ENCODE measurements around the gene GPR107.
A peak's percentile ranks its signal among the peaks of the same experiment; 100 is the strongest.

Gene GPR107

DNA sequence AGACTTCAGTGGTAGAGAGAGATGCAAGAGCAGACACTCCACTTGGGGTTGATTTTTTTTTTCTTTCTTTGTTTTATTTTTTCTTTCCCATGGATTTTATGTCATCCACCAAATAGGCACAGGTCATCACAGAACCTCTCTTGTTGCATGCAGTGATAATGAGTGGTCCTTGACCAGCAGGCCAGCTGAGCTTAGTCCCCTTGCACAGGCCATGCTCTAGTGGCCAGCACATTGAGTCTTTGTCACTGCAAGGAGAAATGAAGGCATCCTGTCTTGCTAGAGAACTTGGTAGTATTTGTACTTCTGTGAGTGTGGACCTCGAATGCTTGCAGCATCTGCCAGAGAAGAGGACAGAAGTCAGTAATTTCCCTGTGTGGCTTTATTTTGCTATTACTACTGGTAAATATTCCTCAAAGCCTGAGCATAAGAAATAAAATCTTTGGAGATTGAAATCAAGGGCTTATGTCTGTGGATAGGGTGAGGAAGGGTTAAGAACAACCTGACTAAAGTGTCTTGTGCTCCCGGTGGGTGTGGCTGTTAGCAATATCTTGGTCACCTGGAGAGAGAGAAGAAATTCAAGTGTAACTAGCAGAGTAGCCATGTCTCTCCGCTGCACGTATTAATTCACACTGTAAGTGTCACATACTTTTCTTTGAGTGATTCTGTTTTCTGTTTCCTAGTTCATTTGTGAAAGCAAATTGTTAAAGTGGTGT lies 73.2 kb downstream of the GPR107 start (continued):
- TF ChIP-seq, protein P1, sequence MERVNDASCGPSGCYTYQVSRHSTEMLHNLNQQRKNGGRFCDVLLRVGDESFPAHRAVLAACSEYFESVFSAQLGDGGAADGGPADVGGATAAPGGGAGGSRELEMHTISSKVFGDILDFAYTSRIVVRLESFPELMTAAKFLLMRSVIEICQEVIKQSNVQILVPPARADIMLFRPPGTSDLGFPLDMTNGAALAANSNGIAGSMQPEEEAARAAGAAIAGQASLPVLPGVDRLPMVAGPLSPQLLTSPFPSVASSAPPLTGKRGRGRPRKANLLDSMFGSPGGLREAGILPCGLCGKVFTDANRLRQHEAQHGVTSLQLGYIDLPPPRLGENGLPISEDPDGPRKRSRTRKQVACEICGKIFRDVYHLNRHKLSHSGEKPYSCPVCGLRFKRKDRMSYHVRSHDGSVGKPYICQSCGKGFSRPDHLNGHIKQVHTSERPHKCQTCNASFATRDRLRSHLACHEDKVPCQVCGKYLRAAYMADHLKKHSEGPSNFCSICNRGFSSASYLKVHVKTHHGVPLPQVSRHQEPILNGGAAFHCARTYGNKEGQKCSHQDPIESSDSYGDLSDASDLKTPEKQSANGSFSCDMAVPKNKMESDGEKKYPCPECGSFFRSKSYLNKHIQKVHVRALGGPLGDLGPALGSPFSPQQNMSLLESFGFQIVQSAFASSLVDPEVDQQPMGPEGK (CRISPR knock-in tag; IDR thresholded peaks at IDR 0.05; ENCODE audit: borderline replicate concordance) = no peak
- TF ChIP-seq TCF4 (CRISPR knock-in tag; IDR thresholded peaks at IDR 0.05; ENCODE audit: borderline replicate concordance) (no peak), OSR1 (CRISPR knock-in tag; IDR thresholded peaks at IDR 0.05) (no peak), ISL1 (CRISPR knock-in tag; IDR thresholded peaks at IDR 0.05) (no peak), CSDC2 (CRISPR knock-in tag; IDR thresholded peaks at IDR 0.05) (no peak), ZFP30 (CRISPR knock-in tag; IDR thresholded peaks at IDR 0.05) (no peak), SNAI2 (CRISPR knock-in tag; IDR thresholded peaks at IDR 0.05) (no peak), ZNF70 (CRISPR knock-in tag; IDR thresholded peaks at IDR 0.05) (no peak)
- TF ChIP-seq, protein P2, sequence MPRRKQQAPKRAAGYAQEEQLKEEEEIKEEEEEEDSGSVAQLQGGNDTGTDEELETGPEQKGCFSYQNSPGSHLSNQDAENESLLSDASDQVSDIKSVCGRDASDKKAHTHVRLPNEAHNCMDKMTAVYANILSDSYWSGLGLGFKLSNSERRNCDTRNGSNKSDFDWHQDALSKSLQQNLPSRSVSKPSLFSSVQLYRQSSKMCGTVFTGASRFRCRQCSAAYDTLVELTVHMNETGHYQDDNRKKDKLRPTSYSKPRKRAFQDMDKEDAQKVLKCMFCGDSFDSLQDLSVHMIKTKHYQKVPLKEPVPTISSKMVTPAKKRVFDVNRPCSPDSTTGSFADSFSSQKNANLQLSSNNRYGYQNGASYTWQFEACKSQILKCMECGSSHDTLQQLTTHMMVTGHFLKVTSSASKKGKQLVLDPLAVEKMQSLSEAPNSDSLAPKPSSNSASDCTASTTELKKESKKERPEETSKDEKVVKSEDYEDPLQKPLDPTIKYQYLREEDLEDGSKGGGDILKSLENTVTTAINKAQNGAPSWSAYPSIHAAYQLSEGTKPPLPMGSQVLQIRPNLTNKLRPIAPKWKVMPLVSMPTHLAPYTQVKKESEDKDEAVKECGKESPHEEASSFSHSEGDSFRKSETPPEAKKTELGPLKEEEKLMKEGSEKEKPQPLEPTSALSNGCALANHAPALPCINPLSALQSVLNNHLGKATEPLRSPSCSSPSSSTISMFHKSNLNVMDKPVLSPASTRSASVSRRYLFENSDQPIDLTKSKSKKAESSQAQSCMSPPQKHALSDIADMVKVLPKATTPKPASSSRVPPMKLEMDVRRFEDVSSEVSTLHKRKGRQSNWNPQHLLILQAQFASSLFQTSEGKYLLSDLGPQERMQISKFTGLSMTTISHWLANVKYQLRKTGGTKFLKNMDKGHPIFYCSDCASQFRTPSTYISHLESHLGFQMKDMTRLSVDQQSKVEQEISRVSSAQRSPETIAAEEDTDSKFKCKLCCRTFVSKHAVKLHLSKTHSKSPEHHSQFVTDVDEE (CRISPR knock-in tag; IDR thresholded peaks at IDR 0.05) = no peak

DNA sequence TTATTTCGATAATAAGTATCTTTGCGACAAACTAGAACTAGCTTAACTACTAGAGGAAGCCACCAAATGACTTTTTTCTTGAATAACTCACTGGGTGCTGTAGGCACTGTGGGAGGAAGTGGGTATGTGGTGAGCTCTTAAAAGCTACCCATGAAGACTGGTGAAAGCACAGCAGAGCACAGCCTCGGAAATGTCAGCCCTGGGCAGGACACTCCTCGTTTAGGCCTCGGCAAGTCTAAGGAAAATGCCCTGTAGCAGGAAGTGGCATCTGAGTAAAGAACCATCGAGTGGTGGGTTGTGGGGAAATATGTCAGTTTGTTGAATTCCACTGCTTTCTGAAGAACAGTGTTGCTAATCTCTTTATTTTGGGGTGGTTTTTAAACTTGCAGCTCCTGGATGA lies 74.5 kb downstream of the GPR107 start:
- 0 out of 2 replicates have a peak, but pooled peaks have one; percentile 17 for TF ChIP-seq ZC3H10 (CRISPR knock-in tag; IDR thresholded peaks at IDR 0.05)
- TF ChIP-seq, protein P1 (CRISPR knock-in tag; IDR thresholded peaks at IDR 0.05; ENCODE audit: borderline replicate concordance) = no peak
- ATAC-seq = peak; percentile 32

DNA sequence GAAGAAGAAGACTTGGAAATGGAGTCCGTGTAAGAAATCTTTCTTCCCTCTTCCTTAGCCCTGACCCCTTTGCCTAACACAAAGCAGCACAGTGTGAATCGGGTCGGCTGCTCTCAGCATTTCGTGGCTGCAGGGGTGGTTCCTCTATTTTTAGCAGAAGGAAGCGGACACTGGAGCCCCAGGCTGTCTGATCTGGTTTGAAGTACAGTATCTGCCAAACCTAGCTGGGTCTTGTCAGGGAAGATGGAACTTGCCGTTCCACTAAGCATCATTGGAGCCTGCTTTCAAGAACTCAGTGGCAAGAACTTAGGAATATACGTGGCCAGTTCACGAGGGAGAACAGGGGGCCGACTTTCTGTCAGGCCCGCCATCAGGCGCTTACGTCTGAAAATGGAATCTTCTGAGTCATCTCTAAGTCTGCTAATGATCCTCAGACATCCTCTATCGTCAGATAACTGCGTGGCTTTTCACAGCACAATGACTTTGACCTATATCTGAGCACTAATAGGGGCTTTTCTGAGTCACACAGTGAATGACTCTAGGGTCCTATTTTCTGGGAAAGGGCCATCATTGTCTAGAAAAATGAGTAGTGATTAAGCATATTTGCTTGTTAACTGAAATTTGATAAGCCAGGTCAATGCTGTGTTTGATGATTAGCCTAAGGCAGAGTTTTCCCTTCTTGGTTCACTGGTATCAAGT lies 75.2 kb downstream of the GPR107 start:
- TF ChIP-seq, protein P3, sequence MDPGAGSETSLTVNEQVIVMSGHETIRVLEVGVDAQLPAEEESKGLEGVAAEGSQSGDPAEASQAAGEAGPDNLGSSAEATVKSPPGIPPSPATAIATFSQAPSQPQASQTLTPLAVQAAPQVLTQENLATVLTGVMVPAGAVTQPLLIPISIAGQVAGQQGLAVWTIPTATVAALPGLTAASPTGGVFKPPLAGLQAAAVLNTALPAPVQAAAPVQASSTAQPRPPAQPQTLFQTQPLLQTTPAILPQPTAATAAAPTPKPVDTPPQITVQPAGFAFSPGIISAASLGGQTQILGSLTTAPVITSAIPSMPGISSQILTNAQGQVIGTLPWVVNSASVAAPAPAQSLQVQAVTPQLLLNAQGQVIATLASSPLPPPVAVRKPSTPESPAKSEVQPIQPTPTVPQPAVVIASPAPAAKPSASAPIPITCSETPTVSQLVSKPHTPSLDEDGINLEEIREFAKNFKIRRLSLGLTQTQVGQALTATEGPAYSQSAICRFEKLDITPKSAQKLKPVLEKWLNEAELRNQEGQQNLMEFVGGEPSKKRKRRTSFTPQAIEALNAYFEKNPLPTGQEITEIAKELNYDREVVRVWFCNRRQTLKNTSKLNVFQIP (CRISPR knock-in tag; IDR thresholded peaks at IDR 0.05; ENCODE audit: borderline replicate concordance, low read depth) = no peak
- TF ChIP-seq PPARA (CRISPR knock-in tag; IDR thresholded peaks at IDR 0.05; ENCODE audit: borderline replicate concordance) (no peak), OSR1 (CRISPR knock-in tag; IDR thresholded peaks at IDR 0.05) (no peak), ZFP3 (CRISPR knock-in tag; IDR thresholded peaks at IDR 0.05) (peak; percentile 85), ZC3H10 (CRISPR knock-in tag; IDR thresholded peaks at IDR 0.05) (peak; percentile 78), GLIS3 (CRISPR knock-in tag; IDR thresholded peaks at IDR 0.05) (no peak), RARB (CRISPR knock-in tag; IDR thresholded peaks at IDR 0.05) (0 out of 2 replicates have a peak, but pooled peaks have one; percentile 13), BACH2 (CRISPR knock-in tag; IDR thresholded peaks at IDR 0.05; ENCODE audit: borderline replicate concordance) (no peak), TOX (CRISPR knock-in tag; IDR thresholded peaks at IDR 0.05; ENCODE audit: borderline replicate concordance) (peak; percentile 93; the same call in 1 of the 2 replicates), ZFP30 (CRISPR knock-in tag; IDR thresholded peaks at IDR 0.05) (no peak), ZNF70 (CRISPR knock-in tag; IDR thresholded peaks at IDR 0.05) (no peak), ZNF8 (CRISPR knock-in tag; IDR thresholded peaks at IDR 0.05) (no peak), CSDC2 (CRISPR knock-in tag; IDR thresholded peaks at IDR 0.05) (no peak), ISL1 (CRISPR knock-in tag; IDR thresholded peaks at IDR 0.05) (peak; percentile 40)
- TF ChIP-seq, protein P4, sequence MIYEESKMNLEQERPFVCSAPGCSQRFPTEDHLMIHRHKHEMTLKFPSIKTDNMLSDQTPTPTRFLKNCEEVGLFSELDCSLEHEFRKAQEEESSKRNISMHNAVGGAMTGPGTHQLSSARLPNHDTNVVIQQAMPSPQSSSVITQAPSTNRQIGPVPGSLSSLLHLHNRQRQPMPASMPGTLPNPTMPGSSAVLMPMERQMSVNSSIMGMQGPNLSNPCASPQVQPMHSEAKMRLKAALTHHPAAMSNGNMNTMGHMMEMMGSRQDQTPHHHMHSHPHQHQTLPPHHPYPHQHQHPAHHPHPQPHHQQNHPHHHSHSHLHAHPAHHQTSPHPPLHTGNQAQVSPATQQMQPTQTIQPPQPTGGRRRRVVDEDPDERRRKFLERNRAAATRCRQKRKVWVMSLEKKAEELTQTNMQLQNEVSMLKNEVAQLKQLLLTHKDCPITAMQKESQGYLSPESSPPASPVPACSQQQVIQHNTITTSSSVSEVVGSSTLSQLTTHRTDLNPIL (CRISPR knock-in tag; IDR thresholded peaks at IDR 0.05; ENCODE audit: low read depth) = peak; percentile 63; the same call in 1 of the 2 replicates
- TF ChIP-seq, protein P5, sequence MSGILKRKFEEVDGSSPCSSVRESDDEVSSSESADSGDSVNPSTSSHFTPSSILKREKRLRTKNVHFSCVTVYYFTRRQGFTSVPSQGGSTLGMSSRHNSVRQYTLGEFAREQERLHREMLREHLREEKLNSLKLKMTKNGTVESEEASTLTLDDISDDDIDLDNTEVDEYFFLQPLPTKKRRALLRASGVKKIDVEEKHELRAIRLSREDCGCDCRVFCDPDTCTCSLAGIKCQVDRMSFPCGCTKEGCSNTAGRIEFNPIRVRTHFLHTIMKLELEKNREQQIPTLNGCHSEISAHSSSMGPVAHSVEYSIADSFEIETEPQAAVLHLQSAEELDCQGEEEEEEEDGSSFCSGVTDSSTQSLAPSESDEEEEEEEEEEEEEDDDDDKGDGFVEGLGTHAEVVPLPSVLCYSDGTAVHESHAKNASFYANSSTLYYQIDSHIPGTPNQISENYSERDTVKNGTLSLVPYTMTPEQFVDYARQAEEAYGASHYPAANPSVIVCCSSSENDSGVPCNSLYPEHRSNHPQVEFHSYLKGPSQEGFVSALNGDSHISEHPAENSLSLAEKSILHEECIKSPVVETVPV (CRISPR knock-in tag; IDR thresholded peaks at IDR 0.05) = no peak
- TF ChIP-seq, protein P1 (CRISPR knock-in tag; IDR thresholded peaks at IDR 0.05; ENCODE audit: borderline replicate concordance) = no peak; the same call in 1 of the 2 replicates
- peak; percentile 90 for ATAC-seq
